ENCODE measurements around the gene KCNQ1OT1. TPM values are rescaled to one million over a fixed set of nuclear protein-coding genes. Genes with fewer than 3 reads are reported as not detected.

The KCNQ1OT1 gene
- total and polyA plus RNA-seq, 4 donors, result 0.65 to 9.8 (median 4.0) TPM

GRCh38 chr11:2704356-2704755, 4.6 kb upstream of the KCNQ1OT1 start:
- Histone ChIP-seq H3K4me1 (ENCODE audit: control insufficient read depth, insufficient read depth, low read length) (peaks cover 61% of the 10 kb centered on the region), H3K4me3 (ENCODE audit: low read depth, low read length) (no peak overlapping the region), H3K27me3 (ENCODE audit: control insufficient read depth, insufficient read depth, low read length) (no peaks in the 10 kb centered on the region), H3K9me3 (ENCODE audit: control insufficient read depth, insufficient read depth, low read length) (no peaks in the 10 kb centered on the region), H3K36me3 (ENCODE audit: control insufficient read depth, insufficient read depth, low read length) (peaks cover under 1% of the 10 kb centered on the region), H3K27ac (ENCODE audit: low read depth, low read length) (no peak overlapping the region)
- no peak for DNase-seq (ENCODE audit: low read depth in 4 of 6, low spot score in 6 of 6)
- WGBS (ENCODE audit: insufficient coverage), result 99% methylated on average over 6 of the region's 6 CpGs

DNA sequence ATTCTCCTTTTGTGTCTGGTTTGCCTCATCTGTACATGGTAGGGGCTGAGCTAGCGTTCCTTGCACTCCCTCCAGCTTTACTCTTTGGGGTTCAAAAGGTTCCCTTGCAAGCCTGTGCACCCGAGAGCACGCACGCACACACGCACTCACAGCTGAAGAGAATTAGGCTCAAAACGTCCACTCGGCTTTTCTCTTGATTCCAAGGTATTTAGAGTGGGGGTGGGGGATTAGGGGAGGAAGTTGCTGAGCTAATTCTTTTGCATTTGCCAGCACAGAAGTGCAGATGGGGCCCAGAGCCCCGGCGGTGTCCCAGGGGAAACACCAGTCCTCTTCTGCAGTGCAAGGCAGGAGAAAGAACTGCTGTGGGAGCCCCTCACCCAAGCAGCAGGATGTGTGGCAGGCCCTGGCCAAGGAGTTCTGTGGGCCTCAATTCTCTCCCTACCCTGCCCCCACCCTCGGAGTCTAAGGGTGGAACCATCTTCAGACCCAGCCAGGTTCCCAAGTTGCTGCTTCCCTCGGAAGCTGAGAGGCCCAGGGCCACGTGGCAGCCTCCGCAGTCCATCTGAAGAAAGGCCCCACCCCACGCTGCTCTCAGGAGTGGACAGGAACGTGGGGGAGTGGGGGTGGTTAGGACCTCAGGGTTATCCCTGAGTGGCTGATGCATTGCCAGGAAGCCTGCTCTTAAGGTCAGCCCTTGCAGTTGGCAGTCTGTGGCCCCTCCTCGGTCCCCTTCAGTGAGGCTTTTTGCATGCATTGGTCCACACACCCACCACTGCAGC, 3.8 kb upstream of the KCNQ1OT1 start:
- Histone ChIP-seq H3K9me3 (ENCODE audit: control insufficient read depth, insufficient read depth, low read length) (no peaks in the 10 kb centered on the region), H3K27ac (ENCODE audit: low read depth, low read length) (no peak overlapping the region), H3K36me3 (ENCODE audit: control insufficient read depth, insufficient read depth, low read length) (peaks cover 2% of the 10 kb centered on the region), H3K27me3 (ENCODE audit: control insufficient read depth, insufficient read depth, low read length) (no peaks in the 10 kb centered on the region), H3K4me3 (ENCODE audit: low read depth, low read length) (no peak overlapping the region), H3K4me1 (ENCODE audit: control insufficient read depth, insufficient read depth, low read length) (peaks cover 53% of the 10 kb centered on the region)
- 56% methylated on average over 16 of the region's 16 CpGs for WGBS (ENCODE audit: insufficient coverage)
- DNase-seq (ENCODE audit: low read depth in 4 of 6, low spot score in 6 of 6), result peak in 2 of 6 donors; percentile 43 to 54

- Histone ChIP-seq H3K4me1 (ENCODE audit: control insufficient read depth, insufficient read depth, low read length) (peaks cover 46% of the 10 kb centered on the region), H3K36me3 (ENCODE audit: control insufficient read depth, insufficient read depth, low read length) (peaks cover 2% of the 10 kb centered on the region), H3K27ac (ENCODE audit: low read depth, low read length) (no peak overlapping the region), H3K9me3 (ENCODE audit: control insufficient read depth, insufficient read depth, low read length) (no peaks in the 10 kb centered on the region), H3K4me3 (ENCODE audit: low read depth, low read length) (no peak overlapping the region), H3K27me3 (ENCODE audit: control insufficient read depth, insufficient read depth, low read length) (no peaks in the 10 kb centered on the region)
- peak in 1 of 6 donors; percentile 16 for DNase-seq (ENCODE audit: low read depth in 4 of 6, low spot score in 6 of 6)
- 47% methylated on average over 11 of the region's 17 CpGs for WGBS (ENCODE audit: insufficient coverage)
Observed at GRCh38 chr11:2702771-2703362, 3.1 kb upstream of the KCNQ1OT1 start.

DNA sequence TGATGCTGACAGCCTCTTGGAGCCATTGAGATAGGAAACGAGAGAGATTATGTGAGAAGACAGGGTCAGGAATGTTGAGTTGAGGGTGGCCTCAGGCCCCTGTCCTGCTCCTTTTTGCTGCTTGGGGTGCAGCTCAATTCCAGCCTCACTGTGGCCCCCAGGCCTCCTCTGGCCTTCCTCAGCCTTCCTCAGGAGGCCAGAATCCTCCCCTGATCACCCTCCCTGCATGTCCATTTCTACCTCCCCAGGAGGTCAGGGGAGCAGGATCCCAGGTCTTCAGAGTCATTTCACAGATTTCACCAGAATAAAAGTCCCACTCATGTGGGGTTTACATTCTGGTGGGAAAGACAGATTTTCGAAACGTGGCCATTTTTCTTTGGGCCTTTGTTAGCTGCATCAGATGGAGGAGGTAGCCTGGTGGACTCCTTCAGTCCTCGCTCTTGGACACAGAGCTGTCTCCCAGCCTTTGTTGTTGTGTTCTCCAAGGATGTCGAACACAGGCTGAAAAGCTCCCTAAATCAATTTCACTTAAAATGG, 2.2 kb upstream of the KCNQ1OT1 start:
- H3K27ac ChIP-seq (ENCODE audit: low read depth, low read length), result no peak overlapping the region

GRCh38 chr11:2701230-2701629, 1.4 kb upstream of the KCNQ1OT1 start:
- Histone ChIP-seq H3K27me3 (ENCODE audit: control insufficient read depth, insufficient read depth, low read length) (no peaks in the 10 kb centered on the region), H3K9me3 (ENCODE audit: control insufficient read depth, insufficient read depth, low read length) (no peaks in the 10 kb centered on the region), H3K4me3 (ENCODE audit: low read depth, low read length) (no peak overlapping the region), H3K27ac (ENCODE audit: low read depth, low read length) (no peak overlapping the region), H3K4me1 (ENCODE audit: control insufficient read depth, insufficient read depth, low read length) (peaks cover 44% of the 10 kb centered on the region), H3K36me3 (ENCODE audit: control insufficient read depth, insufficient read depth, low read length) (peaks cover 2% of the 10 kb centered on the region)
- no peak for DNase-seq (ENCODE audit: low read depth in 4 of 6, low spot score in 6 of 6)
- 77% methylated on average over 6 of the region's 7 CpGs for whole genome bisulfite sequencing (ENCODE audit: insufficient coverage)

More for the DNA sequence above, 2.2 kb upstream of the KCNQ1OT1 start:
- Histone ChIP-seq H3K4me3 (ENCODE audit: low read depth, low read length) (no peak overlapping the region), H3K9me3 (ENCODE audit: control insufficient read depth, insufficient read depth, low read length) (no peaks in the 10 kb centered on the region), H3K4me1 (ENCODE audit: control insufficient read depth, insufficient read depth, low read length) (peaks cover 44% of the 10 kb centered on the region), H3K36me3 (ENCODE audit: control insufficient read depth, insufficient read depth, low read length) (peaks cover 2% of the 10 kb centered on the region), H3K27me3 (ENCODE audit: control insufficient read depth, insufficient read depth, low read length) (no peaks in the 10 kb centered on the region)
- WGBS (ENCODE audit: insufficient coverage), result 92% methylated on average over 1 of the region's 5 CpGs
- DNase-seq (ENCODE audit: low read depth in 4 of 6, low spot score in 6 of 6), result no peak

- Histone ChIP-seq H3K4me1 (ENCODE audit: control insufficient read depth, insufficient read depth, low read length) (peaks cover 41% of the 10 kb centered on the region), H3K27ac (ENCODE audit: low read depth, low read length) (peak overlapping the region; percentile 76), H3K4me3 (ENCODE audit: low read depth, low read length) (peak overlapping the region; percentile 23), H3K27me3 (ENCODE audit: control insufficient read depth, insufficient read depth, low read length) (no peaks in the 10 kb centered on the region), H3K9me3 (ENCODE audit: control insufficient read depth, insufficient read depth, low read length) (no peaks in the 10 kb centered on the region), H3K36me3 (ENCODE audit: control insufficient read depth, insufficient read depth, low read length) (peaks cover 2% of the 10 kb centered on the region)
- WGBS (ENCODE audit: insufficient coverage), result 37% methylated on average over 42 of the region's 52 CpGs
- peak in 2 of 6 donors; percentile 54 to 64 for DNase-seq (ENCODE audit: low read depth in 4 of 6, low spot score in 6 of 6)
Observed at GRCh38 chr11:2700415-2701211, 819 bp upstream of the KCNQ1OT1 start.

DNA sequence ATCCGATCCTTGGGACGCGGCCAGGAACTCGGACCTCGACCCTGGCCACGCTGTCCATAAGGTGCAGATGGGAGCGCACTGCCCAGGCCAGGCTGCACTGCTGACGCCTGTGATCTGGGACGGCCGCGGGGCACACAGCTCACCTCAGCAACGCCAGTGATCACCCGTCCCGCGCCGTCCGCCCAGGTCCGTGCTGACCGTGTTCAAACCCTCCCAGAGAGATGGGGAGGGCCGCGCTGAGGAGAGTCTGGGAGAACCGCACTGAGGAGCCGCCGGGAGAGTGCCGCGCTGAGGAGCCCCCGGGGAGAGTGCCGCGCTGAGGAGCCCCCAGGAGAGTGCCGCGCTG, 636 bp downstream of the KCNQ1OT1 start:
- peaks cover 2% of the 10 kb centered on the region for H3K36me3 ChIP-seq (ENCODE audit: control insufficient read depth, insufficient read depth, low read length)
- H3K4me1 ChIP-seq (ENCODE audit: control insufficient read depth, insufficient read depth, low read length), result peaks cover 31% of the 10 kb centered on the region
- H3K9me3 ChIP-seq (ENCODE audit: control insufficient read depth, insufficient read depth, low read length), result no peaks in the 10 kb centered on the region
- peak in 2 of 6 donors; percentile 16 to 30 for DNase-seq (ENCODE audit: low read depth in 4 of 6, low spot score in 6 of 6)
- H3K4me3 ChIP-seq (ENCODE audit: low read depth, low read length), result peak overlapping the region; percentile 71
- 52% methylated on average over 31 of the region's 31 CpGs for WGBS (ENCODE audit: insufficient coverage)
- H3K27me3 ChIP-seq (ENCODE audit: control insufficient read depth, insufficient read depth, low read length), result no peaks in the 10 kb centered on the region
- H3K27ac ChIP-seq (ENCODE audit: low read depth, low read length), result peak overlapping the region; percentile 51

GRCh38 chr11:2698386-2699184, 1.2 kb downstream of the KCNQ1OT1 start:
- Histone ChIP-seq H3K9me3 (ENCODE audit: control insufficient read depth, insufficient read depth, low read length) (no peaks in the 10 kb centered on the region), H3K4me1 (ENCODE audit: control insufficient read depth, insufficient read depth, low read length) (peaks cover 31% of the 10 kb centered on the region), H3K27me3 (ENCODE audit: control insufficient read depth, insufficient read depth, low read length) (no peaks in the 10 kb centered on the region), H3K4me3 (ENCODE audit: low read depth, low read length) (peak overlapping the region; percentile 71), H3K36me3 (ENCODE audit: control insufficient read depth, insufficient read depth, low read length) (peaks cover 3% of the 10 kb centered on the region), H3K27ac (ENCODE audit: low read depth, low read length) (no peak overlapping the region)
- 43% methylated on average over 20 of the region's 20 CpGs for WGBS (ENCODE audit: insufficient coverage)
- DNase-seq (ENCODE audit: low read depth in 4 of 6, low spot score in 6 of 6), result no peak

DNA sequence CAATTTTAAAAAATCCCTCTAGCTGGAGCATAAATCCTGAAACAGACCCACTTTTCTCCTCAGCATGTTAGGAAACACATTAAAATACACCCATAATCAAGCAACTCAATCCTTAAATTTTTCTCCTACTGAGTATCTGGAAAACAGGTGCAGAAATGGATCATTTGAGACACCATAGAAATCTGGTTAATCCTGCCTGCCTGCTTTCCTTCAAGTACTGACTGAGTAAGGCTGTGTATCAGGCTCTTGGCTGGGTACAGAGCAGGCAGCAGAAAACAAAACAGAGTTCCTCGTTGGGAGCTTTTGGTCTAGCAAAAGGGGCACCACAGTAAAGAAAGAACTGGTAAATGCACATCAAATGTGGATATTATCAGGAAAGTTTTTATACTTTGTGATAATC, 1.9 kb downstream of the KCNQ1OT1 start:
- Histone ChIP-seq H3K9me3 (ENCODE audit: control insufficient read depth, insufficient read depth, low read length) (no peaks in the 10 kb centered on the region), H3K36me3 (ENCODE audit: control insufficient read depth, insufficient read depth, low read length) (peaks cover 4% of the 10 kb centered on the region), H3K27me3 (ENCODE audit: control insufficient read depth, insufficient read depth, low read length) (no peaks in the 10 kb centered on the region), H3K27ac (ENCODE audit: low read depth, low read length) (no peak overlapping the region), H3K4me1 (ENCODE audit: control insufficient read depth, insufficient read depth, low read length) (peaks cover 31% of the 10 kb centered on the region), H3K4me3 (ENCODE audit: low read depth, low read length) (peak overlapping the region; percentile 71)
- WGBS (ENCODE audit: insufficient coverage), result no CpG with 5 or more reads among the region's 1 CpG
- DNase-seq (ENCODE audit: low read depth in 4 of 6, low spot score in 6 of 6), result peak in 1 of 6 donors; percentile 34
